ENCODE data around the gene APBB1IP.

- TF ChIP-seq CTCF (IDR thresholded peaks at IDR 0.05) = no peak
- TF ChIP-seq POLR2A (IDR thresholded peaks at IDR 0.05) = no peak
These were observed 1.4 kb downstream of the APBB1IP start for GRCh38 chr10:26439406-26440087.
